Fibroblast of gingiva (primary cell): ENCODE measurements around the gene SRPRB.

Experiments
- DNase-seq: peaks from one replicate; pipeline ENCODE4 v3.0.0-alpha.2; 2011; ENCODE audit warnings: low read depth

Gene SRPRB

GRCh38 chr3:133827136-133827535 lies 21.5 kb downstream of the SRPRB start:
- no peak for DNase-seq

- no peak for DNase-seq
Observed at GRCh38 chr3:133827684-133828083, 22.1 kb downstream of the SRPRB start.

GRCh38 chr3:133828576-133829309 lies 23.1 kb downstream of the SRPRB start:
- DNase-seq = no peak

GRCh38 chr3:133829310-133829707 lies 23.7 kb downstream of the SRPRB start:
- DNase-seq = no peak

- DNase-seq = no peak
Observed at GRCh38 chr3:133830071-133830470, 24.5 kb downstream of the SRPRB start.

DNA sequence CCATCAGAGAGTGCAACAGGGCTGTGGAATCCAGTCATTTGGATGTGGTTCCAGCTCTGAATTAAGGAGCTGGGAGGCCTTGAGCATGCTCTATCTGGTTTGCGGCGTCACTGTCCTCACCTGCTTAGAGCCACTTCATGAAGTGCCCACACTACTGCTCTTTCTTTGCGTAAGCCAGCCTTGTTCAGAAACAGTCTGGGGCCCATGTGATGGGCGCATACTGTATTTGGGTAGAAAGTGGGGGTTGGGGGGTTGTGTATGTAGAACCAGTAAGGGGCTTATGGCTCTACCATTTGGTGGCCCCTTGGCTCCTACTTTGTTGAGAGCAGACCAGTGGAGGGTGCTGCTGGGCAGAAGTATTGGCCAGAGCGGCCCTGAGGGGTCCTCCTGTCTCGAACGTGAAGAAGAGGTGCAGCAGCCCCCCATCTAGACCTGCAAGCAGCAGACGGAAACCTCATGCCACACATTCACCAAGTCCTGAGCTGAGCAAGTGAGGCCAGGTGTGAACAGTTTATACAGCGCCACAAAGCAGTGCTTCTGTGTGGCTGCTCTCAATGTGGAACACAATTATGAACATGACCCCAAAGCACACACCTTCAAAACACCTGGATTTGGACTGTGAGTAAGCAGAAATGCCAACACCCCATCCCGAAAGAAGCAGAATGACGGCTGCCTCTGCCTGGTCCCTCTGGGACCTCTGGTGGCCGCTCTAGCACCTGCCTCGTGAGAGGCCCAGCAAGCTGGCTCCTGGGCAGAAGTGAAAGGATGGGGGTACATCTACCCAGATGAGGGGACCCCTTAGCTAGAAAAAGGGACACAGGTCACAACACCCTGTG lies 26.6 kb downstream of the SRPRB start:
- no peak for DNase-seq

- no peak for DNase-seq
Observed at GRCh38 chr3:133832802-133833144, 27.2 kb downstream of the SRPRB start.

- DNase-seq = no peak
Observed at GRCh38 chr3:133833267-133833666, 27.7 kb downstream of the SRPRB start.

GRCh38 chr3:133833880-133834620 lies 28.4 kb downstream of the SRPRB start:
- DNase-seq = no peak

GRCh38 chr3:133834621-133835417 lies 29.2 kb downstream of the SRPRB start:
- DNase-seq = no peak

DNA sequence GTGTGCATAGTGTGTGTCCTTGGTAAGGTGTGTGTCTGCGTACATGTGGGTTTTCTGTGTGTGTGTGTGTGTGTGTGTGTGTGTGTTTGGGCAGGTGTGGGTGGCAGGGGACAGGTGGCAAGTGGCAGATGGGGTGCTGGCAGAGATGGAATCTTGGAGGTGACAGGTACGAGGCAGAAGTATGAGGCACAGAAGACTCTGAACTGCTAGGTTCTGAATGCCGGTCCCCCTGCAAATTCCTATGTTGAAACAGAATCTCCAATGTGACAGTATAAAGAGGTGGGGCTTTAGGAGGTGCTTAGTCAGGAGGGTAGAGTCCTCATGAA lies 29.8 kb downstream of the SRPRB start:
- DNase-seq = no peak

DNA sequence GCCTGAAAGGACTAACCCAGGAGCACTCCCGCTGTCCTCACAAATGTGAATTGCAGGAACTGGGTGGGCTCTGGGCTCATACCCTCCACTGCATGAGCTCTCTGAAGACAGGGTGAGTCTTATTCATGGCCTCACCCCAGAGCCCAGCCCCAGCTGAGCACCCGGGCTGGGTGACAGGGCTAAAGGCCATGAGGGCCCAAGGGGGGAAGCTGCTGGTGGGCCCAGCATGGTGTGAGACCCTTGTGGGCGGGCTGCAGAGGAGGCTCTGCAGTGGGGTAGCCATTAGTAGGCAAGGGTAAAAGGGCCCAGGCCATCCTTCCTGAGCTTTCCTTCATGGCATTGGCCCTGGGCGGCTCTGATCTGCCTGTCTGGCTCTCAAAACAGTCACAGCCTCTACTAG lies 30.3 kb downstream of the SRPRB start:
- no peak for DNase-seq

- DNase-seq = no peak
Observed at GRCh38 chr3:133836497-133837158, 31.0 kb downstream of the SRPRB start.

DNA sequence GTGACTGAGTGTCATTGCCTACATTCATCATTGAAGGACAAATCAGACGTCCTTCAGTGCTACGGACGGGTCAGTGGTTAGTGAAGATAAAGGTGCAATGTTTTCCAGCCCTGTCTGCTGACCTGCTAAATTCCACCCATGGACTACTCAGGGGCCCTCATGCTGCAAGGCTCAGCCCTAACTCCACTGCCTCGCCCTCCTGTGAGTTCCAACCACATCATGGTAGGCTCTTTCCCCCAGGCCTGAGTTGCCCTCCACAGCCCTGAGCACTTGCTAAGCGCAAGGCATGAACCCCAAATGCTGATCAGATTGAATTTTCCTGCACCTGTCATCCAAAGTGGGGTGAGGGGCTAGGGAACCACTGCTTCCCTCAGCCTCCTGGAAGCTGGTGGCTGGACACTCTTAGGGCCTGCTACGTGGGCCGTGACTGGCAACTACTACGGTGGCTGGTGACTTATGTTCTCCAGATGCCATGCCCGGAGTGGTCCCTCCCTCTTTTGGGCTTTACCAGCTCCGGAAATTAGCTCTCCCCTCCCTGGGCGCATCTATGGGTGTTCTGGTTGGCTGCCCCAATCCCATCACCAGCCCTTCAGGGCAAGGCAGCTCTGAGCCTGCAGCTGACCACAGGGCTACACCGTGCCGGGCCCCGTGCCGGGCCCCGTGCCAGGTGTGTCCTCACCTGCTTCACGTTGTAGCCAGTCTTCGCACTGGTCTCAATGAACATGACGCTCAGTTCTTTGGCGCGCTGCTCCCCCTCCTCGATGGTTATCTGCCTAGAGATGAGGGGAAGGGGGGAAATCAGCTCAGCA lies 32.1 kb downstream of the SRPRB start:
- DNase-seq = no peak

DNA sequence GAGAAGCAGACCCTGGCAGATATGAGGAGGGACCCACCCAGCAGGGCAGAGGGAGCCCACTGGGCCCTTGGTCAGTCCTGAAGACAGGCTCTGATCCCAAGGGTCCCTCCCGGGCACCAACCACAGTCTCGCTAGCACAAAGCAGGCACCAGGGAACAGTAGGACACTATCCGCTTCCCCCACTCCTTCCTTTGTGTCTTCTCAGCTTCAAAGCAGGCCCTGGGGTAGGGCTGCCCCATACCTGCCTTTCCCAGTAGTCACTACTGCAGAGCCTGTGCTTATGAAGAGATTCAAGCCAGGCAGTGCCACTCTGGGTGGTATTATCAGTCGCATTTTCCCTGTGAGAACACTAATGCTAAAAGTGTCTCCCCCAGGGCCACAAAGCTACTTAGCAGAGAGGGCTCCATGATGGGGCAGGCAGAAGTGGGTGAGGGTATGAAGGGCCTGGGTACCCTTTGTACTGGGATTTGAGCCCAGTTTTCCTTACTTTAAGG lies 32.7 kb downstream of the SRPRB start:
- DNase-seq = no peak

DNA sequence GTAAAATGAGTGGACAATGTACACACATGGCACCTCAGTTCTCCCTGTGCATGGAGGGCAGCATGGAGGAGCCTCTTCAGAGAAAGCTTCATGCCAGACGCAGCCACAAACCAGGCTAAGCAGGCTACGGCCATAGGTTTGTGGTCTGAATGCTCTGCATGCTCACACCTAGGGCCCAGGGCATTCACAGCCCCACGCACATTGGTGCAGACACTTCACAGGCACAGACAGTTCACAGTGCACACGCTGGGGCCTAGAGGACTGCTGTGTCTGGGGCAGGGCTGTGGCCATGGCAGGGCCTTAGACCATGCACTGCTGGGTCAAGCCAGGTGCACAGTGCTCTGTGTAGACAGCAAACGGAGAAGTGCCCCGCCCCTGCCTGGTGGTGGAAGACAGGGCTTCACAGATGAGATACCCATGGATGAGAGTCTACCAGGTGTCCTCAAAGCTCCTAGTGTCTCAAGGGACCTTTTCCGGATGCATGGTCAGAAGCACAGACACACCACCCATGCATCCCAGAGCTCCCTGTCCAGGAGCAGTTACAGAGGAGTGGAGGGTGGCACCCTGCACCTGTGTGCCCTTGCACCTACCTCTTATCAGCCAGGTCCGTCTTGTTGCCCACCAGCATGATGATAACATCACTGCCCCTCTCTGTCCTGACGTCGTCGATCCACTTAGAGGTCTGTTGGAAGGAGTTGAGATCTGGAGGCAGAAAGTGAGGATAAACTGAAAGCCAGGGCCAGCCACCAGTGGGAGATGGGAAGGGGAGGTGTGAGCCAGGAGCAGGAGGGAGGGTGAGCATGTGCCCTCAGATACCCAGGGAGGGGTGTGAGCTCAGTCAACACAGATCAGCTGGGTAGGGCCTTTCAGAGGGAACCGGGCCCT lies 33.5 kb downstream of the SRPRB start:
- no peak for DNase-seq

DNA sequence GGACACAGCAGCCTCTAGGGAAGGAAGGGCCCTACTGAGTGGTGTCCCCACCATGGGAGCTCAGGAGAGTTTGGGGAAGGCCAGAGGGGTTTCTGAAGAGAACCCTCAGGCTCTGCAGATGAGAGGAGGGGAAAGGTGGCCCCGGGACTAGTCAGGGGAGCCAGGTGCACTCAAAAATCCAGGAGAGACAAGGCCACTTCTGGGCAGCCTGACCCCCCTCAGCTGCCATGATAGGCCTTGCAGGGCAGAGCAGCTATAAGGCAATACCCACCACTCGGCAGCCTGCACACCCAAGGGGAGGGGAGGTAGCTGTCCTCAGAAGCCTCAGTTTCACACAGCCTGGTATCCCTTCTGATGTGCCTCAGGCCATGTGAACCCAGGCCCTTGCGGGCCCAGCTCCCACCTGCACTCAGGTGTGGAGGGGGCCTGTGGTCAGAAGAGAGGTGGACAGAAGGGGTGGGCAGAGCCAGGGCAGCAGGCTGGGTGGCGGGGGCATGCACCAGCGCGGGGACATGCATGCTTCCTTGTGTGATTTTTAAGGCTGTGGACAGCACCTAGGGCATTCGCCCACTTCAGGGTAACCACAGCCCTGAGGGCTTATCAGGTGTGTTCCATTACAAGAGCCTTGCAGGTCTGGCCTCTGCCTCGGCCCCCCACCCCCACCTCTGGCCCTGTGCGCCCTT lies 34.6 kb downstream of the SRPRB start:
- no peak for DNase-seq

- no peak for DNase-seq
Observed at GRCh38 chr3:133840767-133841166, 35.2 kb downstream of the SRPRB start.

DNA sequence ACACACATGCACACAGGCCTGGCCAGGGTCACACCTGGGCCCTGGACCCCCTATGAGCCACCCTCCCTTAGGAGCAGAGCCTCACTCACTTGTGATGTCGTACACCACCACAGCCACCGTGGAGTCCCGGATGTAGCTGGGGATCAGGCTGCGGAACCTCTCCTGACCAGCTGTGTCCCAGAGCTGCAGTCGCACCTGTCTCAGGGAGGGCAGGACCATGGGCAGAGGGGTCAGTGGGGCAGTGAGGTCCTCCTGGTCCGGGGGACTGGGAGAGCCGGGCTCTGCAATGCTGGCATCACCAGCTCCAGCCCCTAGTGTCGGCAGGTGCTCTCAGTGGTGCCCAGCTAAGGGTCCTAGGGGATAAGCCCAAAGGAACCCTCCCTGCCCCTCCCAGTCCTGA lies 35.6 kb downstream of the SRPRB start:
- no peak for DNase-seq
